Activated T-helper 1 cell treated with anti-CD3 and anti-CD28 coated beads, Interleukin-2, amount 50 U/mL, for 16 hours (primary cell): ENCODE results near the gene CCN6.

Experiments
- DNase-seq, 2 donors: peaks; one replicate each; pipeline ENCODE4 v3.0.0-alpha.2; 2020; ENCODE audit warnings: low read depth in 1 of 2, low spot score in 1 of 2

Gene CCN6

GRCh38 chr6:112113918-112114317, 60.0 kb downstream of the CCN6 start:
- no peak for DNase-seq

DNA sequence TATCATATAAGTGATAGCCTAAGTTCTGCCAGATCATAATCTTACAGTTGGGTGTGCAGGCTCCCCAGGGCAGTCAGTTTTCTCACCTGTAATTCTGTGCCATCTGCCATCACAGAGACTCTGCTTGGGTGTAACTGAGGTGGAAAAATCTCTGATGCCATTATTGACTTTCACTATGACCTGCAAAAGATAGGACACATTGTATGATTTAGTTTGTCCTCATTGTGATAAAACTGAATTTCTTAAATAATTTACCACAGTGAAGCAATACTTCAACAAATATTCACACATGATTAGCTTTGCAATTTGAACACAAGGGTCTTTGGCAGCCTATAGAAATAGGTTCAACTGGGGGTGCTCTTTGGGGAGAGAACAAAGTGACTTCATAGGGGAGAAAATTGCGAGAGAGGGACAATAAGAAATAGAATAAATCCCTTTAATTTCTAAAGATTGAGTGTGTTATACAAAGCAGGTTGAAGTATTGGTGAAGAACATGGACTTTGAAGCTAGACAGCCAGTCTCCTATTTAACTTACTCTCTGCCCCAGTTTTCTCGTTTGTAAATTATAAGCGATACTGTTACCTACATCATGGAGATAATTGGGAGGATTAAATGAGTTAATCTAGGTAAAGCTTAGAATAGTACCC, 60.8 kb downstream of the CCN6 start:
- DNase-seq = no peak

GRCh38 chr6:112116221-112116620, 62.3 kb downstream of the CCN6 start:
- no peak for DNase-seq

DNA sequence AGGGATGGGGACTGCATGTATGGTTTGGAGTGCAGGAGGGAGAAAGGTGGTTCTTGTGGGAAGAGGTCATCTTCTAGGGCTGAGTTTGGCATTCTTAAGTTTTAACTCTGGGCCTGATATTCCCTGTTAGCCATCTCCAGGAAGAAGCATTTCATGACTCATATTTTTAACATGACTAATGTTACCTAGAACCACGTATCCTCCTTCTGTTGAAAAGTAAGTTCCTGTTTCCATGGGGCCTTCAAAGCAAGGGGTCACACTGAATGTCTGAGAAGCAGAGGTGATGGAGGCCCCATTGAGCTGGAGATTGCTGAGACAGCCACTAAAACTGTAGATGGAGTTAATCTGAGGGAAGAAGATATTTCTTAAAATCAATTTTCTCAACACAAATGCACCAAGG, 63.6 kb downstream of the CCN6 start:
- DNase-seq = no peak

GRCh38 chr6:112118034-112118433, 64.1 kb downstream of the CCN6 start:
- no peak for DNase-seq
